ENCODE measurements around the gene ZNF169. TPM values are rescaled to one million over a fixed set of nuclear protein-coding genes. Genes with fewer than 3 reads are reported as not detected.
"Not testable (repeated sequence)": the region's sequence is repeated elsewhere in the genome, so short reads cannot be mapped to it uniquely, and the experiment has no call there.

ZNF169 gene
- total RNA-seq, 2 donors from 2014 or later: 7.7 to 7.8 TPM

DNA sequence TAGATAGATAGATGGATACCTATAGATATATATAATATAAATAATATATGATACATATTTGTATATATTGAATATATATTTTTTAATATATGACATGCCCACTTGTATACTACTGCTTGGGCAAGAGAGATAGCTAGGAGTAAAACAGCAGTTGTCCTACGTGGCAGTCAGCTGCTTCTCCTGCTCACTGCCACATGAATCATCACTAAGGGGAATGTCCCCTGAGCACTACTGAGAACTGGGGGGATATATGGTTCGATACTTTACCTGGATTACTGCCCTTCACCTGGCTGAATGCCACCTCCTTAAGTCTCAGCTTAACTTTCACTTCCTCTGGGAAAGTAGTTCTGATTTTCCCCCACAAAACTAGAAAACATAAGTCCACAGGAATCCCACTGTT is 82.6 kb downstream of the ZNF169 start:
- H3K27me3 Mint-ChIP-seq (ENCODE audit: insufficient read depth); H3K4me3 ChIP-seq (ENCODE audit: low read length); H3K27ac Mint-ChIP-seq; H3K4me1 Mint-ChIP-seq; H3K36me3 Mint-ChIP-seq (ENCODE audit: low read depth); H3K9me3 Mint-ChIP-seq; H3K4me1 ChIP-seq (ENCODE audit: control insufficient read depth, insufficient read depth, low read length); H3K4me3 Mint-ChIP-seq; DNase-seq; H3K9me3 ChIP-seq (ENCODE audit: control insufficient read depth, low read length); H3K36me3 ChIP-seq (ENCODE audit: control insufficient read depth, insufficient read depth, low read length); H3K27me3 ChIP-seq (ENCODE audit: control insufficient read depth, insufficient read depth, low read length, poor library complexity, severe bottlenecking); H3K27ac ChIP-seq (ENCODE audit: low read depth, low read length); H3K9ac ChIP-seq (ENCODE audit: extremely low read depth, low read length, poor library complexity, severe bottlenecking): not testable (repeated sequence)
- 100% methylated on average over 1 of the region's 2 CpGs; no CpG with 5 or more reads in 1 of the 2 experiments for WGBS, 2 experiments (ENCODE audit: insufficient coverage in 1 of 2, insufficient read length in 1 of 2)

DNA sequence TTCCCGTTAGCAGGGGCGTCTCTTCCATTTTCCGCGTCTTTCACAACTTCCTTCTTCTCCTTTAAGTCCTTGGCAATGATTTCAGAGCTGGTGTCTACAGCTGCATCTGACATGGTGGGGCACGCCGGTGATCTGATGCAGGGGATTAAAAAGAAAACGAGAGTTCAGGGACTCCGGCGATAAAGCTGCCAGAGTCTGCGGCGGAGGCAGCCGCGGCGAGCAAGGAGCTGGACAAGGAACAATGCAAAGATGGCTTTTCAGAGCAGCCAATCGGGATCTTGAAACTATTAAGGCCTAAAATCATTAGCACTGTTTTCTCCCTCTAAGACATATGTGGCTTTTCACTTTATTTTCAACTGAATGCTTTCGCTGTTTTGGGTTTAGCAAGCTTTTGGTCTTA is 88.4 kb downstream of the ZNF169 start:
- not testable (repeated sequence) for H3K9me3 ChIP-seq (ENCODE audit: control insufficient read depth, low read length); H3K9me3 Mint-ChIP-seq; H3K27me3 Mint-ChIP-seq (ENCODE audit: insufficient read depth); H3K9ac ChIP-seq (ENCODE audit: extremely low read depth, low read length, poor library complexity, severe bottlenecking); H3K4me3 ChIP-seq (ENCODE audit: low read length); H3K36me3 ChIP-seq (ENCODE audit: control insufficient read depth, insufficient read depth, low read length); H3K4me1 ChIP-seq (ENCODE audit: control insufficient read depth, insufficient read depth, low read length); H3K27ac ChIP-seq (ENCODE audit: low read depth, low read length); H3K27me3 ChIP-seq (ENCODE audit: control insufficient read depth, insufficient read depth, low read length, poor library complexity, severe bottlenecking); H3K4me1 Mint-ChIP-seq; H3K4me3 Mint-ChIP-seq; DNase-seq; H3K27ac Mint-ChIP-seq; H3K36me3 Mint-ChIP-seq (ENCODE audit: low read depth)
- WGBS, 2 experiments (ENCODE audit: insufficient coverage in 1 of 2, insufficient read length in 1 of 2): 94 to 100% methylated on average over 2 to 16 of the region's 16 CpGs

DNA sequence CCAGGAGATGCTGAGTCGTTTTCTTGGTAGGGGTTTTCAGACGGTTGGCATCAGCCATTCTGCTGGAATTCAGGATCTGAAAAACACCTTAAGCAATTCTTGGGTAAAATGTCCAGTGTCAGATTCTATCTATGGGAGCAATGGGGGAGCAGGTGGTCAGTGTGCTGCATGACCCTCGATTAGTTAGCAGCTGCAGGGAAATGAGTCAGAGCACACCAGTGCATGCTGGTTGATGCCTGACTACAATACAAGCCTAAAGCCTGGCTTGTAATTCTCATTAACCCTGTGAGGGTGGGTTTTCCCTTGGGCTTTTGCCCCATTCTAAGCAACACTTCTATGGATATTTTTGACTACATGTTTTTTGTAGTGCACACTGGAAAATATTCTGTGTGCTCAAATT is 89.7 kb downstream of the ZNF169 start:
- WGBS, 2 experiments (ENCODE audit: insufficient coverage in 1 of 2, insufficient read length in 1 of 2): no CpG with 5 or more reads among the region's 3 CpGs
- H3K27me3 Mint-ChIP-seq (ENCODE audit: insufficient read depth); H3K9me3 ChIP-seq (ENCODE audit: control insufficient read depth, low read length); H3K4me3 Mint-ChIP-seq; DNase-seq; H3K36me3 Mint-ChIP-seq (ENCODE audit: low read depth); H3K27me3 ChIP-seq (ENCODE audit: control insufficient read depth, insufficient read depth, low read length, poor library complexity, severe bottlenecking); H3K9ac ChIP-seq (ENCODE audit: extremely low read depth, low read length, poor library complexity, severe bottlenecking); H3K4me1 ChIP-seq (ENCODE audit: control insufficient read depth, insufficient read depth, low read length); H3K9me3 Mint-ChIP-seq; H3K36me3 ChIP-seq (ENCODE audit: control insufficient read depth, insufficient read depth, low read length); H3K27ac Mint-ChIP-seq; H3K4me3 ChIP-seq (ENCODE audit: low read length); H3K27ac ChIP-seq (ENCODE audit: low read depth, low read length); H3K4me1 Mint-ChIP-seq: not testable (repeated sequence)

Other genes with a start within 250 kb of the ZNF169 start
- gene PTPDC1, start 174.8 kb upstream of the ZNF169 start, total RNA-seq: 10 to 100 TPM in 1 of 2 donors, 1 to 10 TPM in 1; 9.0 to 12.7 TPM
- not detected for gene NUTM2F, start 69.3 kb downstream of the ZNF169 start, total RNA-seq